ENCODE data around the gene ERFE. TPM values are rescaled to one million over a fixed set of nuclear protein-coding genes. Genes with fewer than 3 reads are reported as not detected.

Gene ERFE
- total and polyA plus RNA-seq, 12 donors: 0.10 to 0.36 (median 0.11) TPM; not detected in 9

GRCh38 chr2:238168196-238169047 is 9.7 kb downstream of the ERFE start:
- no peak for DNase-seq
- 89 to 94% (median 92%) methylated on average over 10 to 13 of the region's 13 CpGs for WGBS, 4 donors

GRCh38 chr2:238169048-238169707 is 10.4 kb downstream of the ERFE start:
- peaks cover 0 to 11% of the 10 kb centered on the region in 2 donors for H3K4me1 ChIP-seq (replicated peaks in 1 of 2)
- H3K36me3 ChIP-seq (replicated peaks in 1 of 2): peaks cover 0 to 53% of the 10 kb centered on the region in 2 donors
- WGBS, 4 donors: 71 to 75% (median 73%) methylated on average over 6 of the region's 6 CpGs
- peaks cover 2% of the 10 kb centered on the region for H3K27me3 ChIP-seq
- DNase-seq: peak in 2 of 7 donors; percentile 40 to 41
- TF ChIP-seq, protein P1, sequence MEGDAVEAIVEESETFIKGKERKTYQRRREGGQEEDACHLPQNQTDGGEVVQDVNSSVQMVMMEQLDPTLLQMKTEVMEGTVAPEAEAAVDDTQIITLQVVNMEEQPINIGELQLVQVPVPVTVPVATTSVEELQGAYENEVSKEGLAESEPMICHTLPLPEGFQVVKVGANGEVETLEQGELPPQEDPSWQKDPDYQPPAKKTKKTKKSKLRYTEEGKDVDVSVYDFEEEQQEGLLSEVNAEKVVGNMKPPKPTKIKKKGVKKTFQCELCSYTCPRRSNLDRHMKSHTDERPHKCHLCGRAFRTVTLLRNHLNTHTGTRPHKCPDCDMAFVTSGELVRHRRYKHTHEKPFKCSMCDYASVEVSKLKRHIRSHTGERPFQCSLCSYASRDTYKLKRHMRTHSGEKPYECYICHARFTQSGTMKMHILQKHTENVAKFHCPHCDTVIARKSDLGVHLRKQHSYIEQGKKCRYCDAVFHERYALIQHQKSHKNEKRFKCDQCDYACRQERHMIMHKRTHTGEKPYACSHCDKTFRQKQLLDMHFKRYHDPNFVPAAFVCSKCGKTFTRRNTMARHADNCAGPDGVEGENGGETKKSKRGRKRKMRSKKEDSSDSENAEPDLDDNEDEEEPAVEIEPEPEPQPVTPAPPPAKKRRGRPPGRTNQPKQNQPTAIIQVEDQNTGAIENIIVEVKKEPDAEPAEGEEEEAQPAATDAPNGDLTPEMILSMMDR (IDR thresholded peaks at IDR 0.05): no peak
- TF ChIP-seq POLR2A (IDR thresholded peaks at IDR 0.05): no peak
- H3K4me3 ChIP-seq: no peak overlapping the region
- H3K9me3 ChIP-seq (replicated peaks in 1 of 3): no peaks in the 10 kb centered on the region
- intact Hi-C loops (cut with DNase I): no loop called here
- H3K27ac ChIP-seq: no peak overlapping the region

More at GRCh38 chr2:238168196-238169047, 9.7 kb downstream of the ERFE start:
- no peaks in the 10 kb centered on the region for H3K9me3 ChIP-seq (replicated peaks in 1 of 3)
- peaks cover 0 to 46% of the 10 kb centered on the region in 2 donors for H3K36me3 ChIP-seq (replicated peaks in 1 of 2)
- TF ChIP-seq, protein P1 (IDR thresholded peaks at IDR 0.05): no peak
- TF ChIP-seq POLR2A (IDR thresholded peaks at IDR 0.05): no peak
- intact Hi-C loops (cut with DNase I): no loop called here
- H3K4me3 ChIP-seq: no peak overlapping the region
- peaks cover 0 to 11% of the 10 kb centered on the region in 2 donors for H3K4me1 ChIP-seq (replicated peaks in 1 of 2)
- peaks cover 10% of the 10 kb centered on the region for H3K27me3 ChIP-seq
- H3K27ac ChIP-seq: no peak overlapping the region

DNA sequence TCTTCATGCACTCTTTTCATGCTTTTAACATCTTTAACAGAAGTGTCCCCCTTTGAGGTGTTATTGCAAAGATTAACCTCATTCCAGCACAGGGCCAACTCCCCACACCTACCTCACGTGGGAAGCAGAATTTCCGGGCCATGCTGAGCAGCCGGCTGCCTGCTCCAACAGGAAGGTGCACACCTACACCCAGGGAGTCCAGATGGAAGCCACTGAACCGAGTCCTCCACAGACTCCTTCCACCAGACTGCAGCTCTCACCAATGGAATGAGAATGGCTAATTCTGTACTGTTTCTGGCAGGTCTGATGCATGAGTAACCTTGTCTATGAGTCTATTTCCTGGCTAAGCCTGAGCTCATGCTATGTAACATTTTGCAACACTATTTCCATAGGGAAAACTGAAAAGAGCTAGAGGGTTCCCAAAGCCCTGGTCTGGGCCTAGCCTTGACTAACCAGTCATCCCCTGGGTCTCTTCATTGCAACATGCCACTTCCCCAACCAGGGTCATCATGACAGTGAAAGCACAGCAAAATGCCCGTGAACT is 11.0 kb downstream of the ERFE start:
- Histone ChIP-seq H3K27me3 (no peaks in the 10 kb centered on the region), H3K4me3 (no peak overlapping the region), H3K27ac (peak overlapping the region in 1 of 5 donors; percentile 37), H3K4me1 (replicated peaks in 1 of 2) (peaks cover 0 to 11% of the 10 kb centered on the region in 2 donors), H3K9me3 (replicated peaks in 1 of 3) (no peaks in the 10 kb centered on the region), H3K36me3 (replicated peaks in 1 of 2) (peaks cover 0 to 59% of the 10 kb centered on the region in 2 donors)
- 75 to 89% (median 83%) methylated on average over 5 of the region's 5 CpGs for WGBS, 4 donors
- intact Hi-C loops (cut with DNase I): no loop called here
- no peak for TF ChIP-seq POLR2A (IDR thresholded peaks at IDR 0.05)
- TF ChIP-seq, protein P1 (IDR thresholded peaks at IDR 0.05): no peak
- no peak for DNase-seq

Measured in adrenal gland (tissue), 12 donors.